Measurements from ENCODE around the gene HPSE2.
"Not testable (repeated sequence)": the region's sequence is repeated elsewhere in the genome, so short reads cannot be mapped to it uniquely, and the experiment has no call there.

The HPSE2 gene

GRCh38 chr10:99170116-99170675 lies 65.5 kb downstream of the HPSE2 start:
- no peak overlapping the region for H3K4me2 ChIP-seq (ENCODE audit: low read length)
- no peak for TF ChIP-seq CTCF (IDR thresholded peaks at IDR 0.05)
- H2AFZ ChIP-seq, result no peak overlapping the region
- H3K27me3 ChIP-seq (ENCODE audit: control insufficient read depth, insufficient read depth, low read length), result no peaks in the 10 kb centered on the region
- no peak overlapping the region for H3K9ac ChIP-seq
- no peak overlapping the region for H3K27ac ChIP-seq
- no peak overlapping the region for H3K4me3 ChIP-seq (ENCODE audit: low read depth, low read length)
- no peaks in the 10 kb centered on the region for H3K4me1 ChIP-seq
- H3K36me3 ChIP-seq (ENCODE audit: control insufficient read depth, insufficient read depth, low read length), result no peaks in the 10 kb centered on the region
- H3K9me3 ChIP-seq (ENCODE audit: control insufficient read depth, low read length), result no peaks in the 10 kb centered on the region
- no peaks in the 10 kb centered on the region for H3K79me2 ChIP-seq

GRCh38 chr10:99161165-99161564 lies 74.5 kb downstream of the HPSE2 start:
- Histone ChIP-seq H3K9me3 (ENCODE audit: control insufficient read depth, low read length) (no peaks in the 10 kb centered on the region), H3K79me2 (no peaks in the 10 kb centered on the region), H3K27me3 (ENCODE audit: control insufficient read depth, insufficient read depth, low read length) (no peaks in the 10 kb centered on the region), H2AFZ (no peak overlapping the region), H3K4me3 (ENCODE audit: low read depth, low read length) (no peak overlapping the region), H3K9ac (no peak overlapping the region), H3K4me1 (no peaks in the 10 kb centered on the region), H3K27ac (no peak overlapping the region), H3K4me2 (ENCODE audit: low read length) (no peak overlapping the region), H3K36me3 (ENCODE audit: control insufficient read depth, insufficient read depth, low read length) (no peaks in the 10 kb centered on the region)
- TF ChIP-seq CTCF (IDR thresholded peaks at IDR 0.05), result no peak

DNA sequence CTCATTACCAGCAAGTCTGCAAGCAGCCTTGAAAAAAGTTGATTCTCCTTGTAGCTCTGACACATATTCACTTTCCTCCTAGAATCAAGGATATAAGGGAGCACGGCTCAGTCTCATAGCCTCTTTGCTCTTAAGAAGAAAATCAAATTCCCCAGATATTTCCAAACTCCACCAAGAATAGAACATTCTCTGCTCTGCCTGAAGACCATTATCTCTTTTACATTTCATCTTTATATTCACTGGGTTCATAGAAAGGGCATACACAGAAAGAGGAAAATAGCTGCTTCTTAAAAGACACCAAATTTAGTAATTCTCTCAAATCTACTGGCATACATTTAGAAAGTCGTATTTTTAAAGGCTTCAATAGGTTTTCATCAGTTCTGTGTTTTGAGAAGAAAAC lies 92.0 kb downstream of the HPSE2 start:
- no peak overlapping the region for H2AFZ ChIP-seq
- H3K27ac ChIP-seq, result no peak overlapping the region
- H3K79me2 ChIP-seq, result no peaks in the 10 kb centered on the region
- no peak overlapping the region for H3K4me2 ChIP-seq (ENCODE audit: low read length)
- no peak overlapping the region for H3K9ac ChIP-seq
- no peaks in the 10 kb centered on the region for H3K9me3 ChIP-seq (ENCODE audit: control insufficient read depth, low read length)
- H3K4me1 ChIP-seq, result no peaks in the 10 kb centered on the region
- H3K4me3 ChIP-seq (ENCODE audit: low read depth, low read length), result no peak overlapping the region
- H3K27me3 ChIP-seq (ENCODE audit: control insufficient read depth, insufficient read depth, low read length), result no peaks in the 10 kb centered on the region
- H3K36me3 ChIP-seq (ENCODE audit: control insufficient read depth, insufficient read depth, low read length), result no peaks in the 10 kb centered on the region
- TF ChIP-seq CTCF (IDR thresholded peaks at IDR 0.05), result no peak

- H3K36me3 ChIP-seq (ENCODE audit: control insufficient read depth, insufficient read depth, low read length), result no peaks in the 10 kb centered on the region
- H3K27ac ChIP-seq, result no peak overlapping the region
Observed at GRCh38 chr10:99143011-99143410, 92.6 kb downstream of the HPSE2 start.

DNA sequence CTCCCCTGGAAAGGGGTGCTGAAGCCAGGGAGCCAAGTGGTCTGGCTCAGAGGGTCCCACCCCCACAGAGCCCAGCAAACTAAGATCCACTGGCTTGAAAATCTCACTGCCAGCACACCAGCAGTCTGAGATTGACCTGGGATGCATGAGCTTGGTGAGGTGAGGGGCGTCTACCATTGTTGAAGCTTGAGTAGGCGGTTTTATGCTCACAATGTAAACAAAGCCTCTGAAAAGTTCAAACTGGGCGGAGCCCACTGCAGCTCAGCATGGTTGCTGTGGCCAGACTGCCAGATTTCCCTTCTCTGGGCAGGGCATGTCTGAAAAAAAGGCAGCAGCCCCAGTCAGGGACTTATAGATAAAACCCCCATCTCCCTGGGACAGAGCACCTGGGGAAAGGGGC lies 102.8 kb downstream of the HPSE2 start:
- not testable (repeated sequence) for H3K4me3 ChIP-seq (ENCODE audit: low read depth, low read length); H3K27ac ChIP-seq; H3K79me2 ChIP-seq; H3K4me2 ChIP-seq (ENCODE audit: low read length); H3K36me3 ChIP-seq (ENCODE audit: control insufficient read depth, insufficient read depth, low read length); H3K27me3 ChIP-seq (ENCODE audit: control insufficient read depth, insufficient read depth, low read length); H2AFZ ChIP-seq; H3K9me3 ChIP-seq (ENCODE audit: control insufficient read depth, low read length); H3K9ac ChIP-seq; H3K4me1 ChIP-seq

More at GRCh38 chr10:99143011-99143410, 92.6 kb downstream of the HPSE2 start:
- H2AFZ ChIP-seq, result no peak overlapping the region
- H3K9me3 ChIP-seq (ENCODE audit: control insufficient read depth, low read length), result no peaks in the 10 kb centered on the region
- no peak overlapping the region for H3K4me2 ChIP-seq (ENCODE audit: low read length)
- H3K4me3 ChIP-seq (ENCODE audit: low read depth, low read length), result no peak overlapping the region
- H3K9ac ChIP-seq, result no peak overlapping the region
- H3K79me2 ChIP-seq, result no peaks in the 10 kb centered on the region
- no peaks in the 10 kb centered on the region for H3K27me3 ChIP-seq (ENCODE audit: control insufficient read depth, insufficient read depth, low read length)
- H3K4me1 ChIP-seq, result no peaks in the 10 kb centered on the region
- no peak for TF ChIP-seq CTCF (IDR thresholded peaks at IDR 0.05)

Data from parathyroid adenoma (tissue), 2 donors.